ENCODE measurements around the gene NTRK2.

- TF ChIP-seq CTCF (IDR thresholded peaks at IDR 0.05) (no peak), POLR2A (IDR thresholded peaks at IDR 0.05) (no peak)
These were observed 326.5 kb downstream of the NTRK2 start for GRCh38 chr9:84996029-84996428.
